HG02970 (cell line): Measurements from ENCODE around the gene RNF112.

Experiments
- ATAC-seq: cut with Tn5 transposase; IDR thresholded peaks from one replicate; pipeline ENCODE4 v1.9.1; 2021; ENCODE audit warnings: mild to moderate bottlenecking, moderate library complexity, moderate number of reproducible peaks; ENCODE audit not compliant: unreplicated experiment, low FRiP score

The RNF112 gene

DNA sequence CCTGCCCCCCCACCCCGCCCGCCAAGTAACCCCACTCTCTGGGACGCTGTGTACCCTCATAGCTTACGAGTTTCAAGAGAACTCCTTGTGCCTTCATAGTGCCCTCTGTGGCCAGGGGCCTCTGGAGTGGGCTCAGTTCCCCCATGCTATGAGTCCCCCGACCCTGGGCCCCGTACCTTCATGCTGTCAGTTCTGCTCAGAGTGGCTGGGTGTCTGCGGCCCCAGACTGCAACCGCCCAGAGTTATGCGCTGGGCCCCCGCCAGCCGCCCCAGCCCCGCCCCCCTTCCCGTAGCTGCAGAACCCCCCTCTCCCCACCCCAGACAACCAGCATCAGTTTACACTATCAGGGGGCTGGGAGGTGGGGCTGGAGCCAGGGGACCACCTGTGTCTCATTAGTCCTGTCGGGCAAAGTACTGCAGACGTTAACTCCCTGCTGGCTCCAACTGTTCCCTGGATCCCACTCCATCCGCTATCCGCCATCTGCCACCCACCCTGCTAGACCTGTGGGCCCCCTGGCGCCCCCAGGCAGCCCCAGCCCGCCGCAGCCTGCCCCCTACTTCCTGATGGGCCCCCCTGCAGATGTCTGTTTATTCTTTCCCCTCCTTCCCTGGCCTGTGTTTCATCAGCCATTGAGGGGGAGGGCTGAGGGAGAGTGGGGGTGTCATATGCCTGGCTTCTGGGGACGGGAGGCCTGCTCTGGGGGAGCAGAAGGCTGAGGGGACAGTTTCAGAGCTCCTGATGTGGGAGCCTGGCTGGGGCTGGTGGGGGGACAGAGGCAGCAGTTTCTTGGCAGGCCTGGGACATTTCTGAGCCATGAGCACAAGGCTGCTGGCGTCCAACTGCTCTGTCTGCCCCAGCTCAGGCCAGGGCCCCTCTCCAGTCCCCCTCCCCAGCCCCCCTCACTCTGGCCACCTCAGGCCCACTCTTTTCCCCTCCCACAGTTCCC is 23.8 kb upstream of the RNF112 start, which contains the start of gene MFAP4:
TSS of gene MFAP4 (minus strand) at position 217 of the 947 bp plus-strand sequence. CDS start at position 182, 35 bp downstream.
- no peak for ATAC-seq

GRCh38 chr17:19387921-19388521 is 23.0 kb upstream of the RNF112 start:
- ATAC-seq = no peak

DNA sequence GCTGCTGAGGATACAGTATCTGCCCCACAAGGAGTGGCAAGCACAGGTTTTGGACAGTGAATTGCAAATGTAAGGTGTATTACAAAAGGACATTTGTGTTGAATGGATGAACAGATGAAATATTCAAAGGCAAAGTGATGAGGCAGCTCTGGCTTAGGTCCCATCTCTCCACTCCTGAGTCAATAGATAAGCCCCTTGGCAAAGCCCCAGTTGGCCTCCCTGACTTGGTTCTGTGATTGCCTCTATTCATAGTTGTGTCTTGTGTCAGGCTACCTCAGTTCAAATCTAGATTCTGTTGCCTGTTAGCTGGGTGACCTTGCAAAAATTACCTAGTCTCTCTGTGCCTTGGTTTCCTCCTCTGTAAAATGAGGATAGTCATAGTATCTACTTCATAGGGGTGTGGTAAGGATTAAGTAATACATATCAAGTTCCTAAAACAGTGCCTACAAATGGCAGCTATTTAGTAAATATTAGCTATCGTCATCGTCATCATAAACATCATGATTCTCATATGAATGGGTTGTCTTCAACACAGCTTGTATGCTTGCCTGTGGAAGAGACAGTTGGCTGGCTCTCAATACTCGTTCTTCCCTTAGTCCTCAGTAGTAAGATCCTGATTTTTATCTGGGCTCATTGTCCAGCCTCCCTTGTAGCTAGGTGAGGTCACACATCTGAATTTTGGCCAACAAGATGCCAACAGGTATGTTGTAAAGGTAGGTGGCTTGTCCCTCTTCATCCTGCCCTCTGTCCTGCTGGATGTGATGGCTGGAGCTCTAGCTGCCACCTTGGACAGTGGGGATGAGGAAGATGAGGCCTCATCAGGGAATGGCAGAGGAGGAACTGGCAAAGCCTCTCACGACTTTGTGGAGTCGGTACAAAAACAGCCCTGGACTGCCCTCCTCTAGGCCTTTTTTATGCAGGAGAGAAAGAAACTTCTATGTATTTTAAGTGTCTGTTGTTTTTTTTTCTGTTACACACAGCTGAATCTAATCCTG is 21.9 kb upstream of the RNF112 start:
- ATAC-seq = no peak

DNA sequence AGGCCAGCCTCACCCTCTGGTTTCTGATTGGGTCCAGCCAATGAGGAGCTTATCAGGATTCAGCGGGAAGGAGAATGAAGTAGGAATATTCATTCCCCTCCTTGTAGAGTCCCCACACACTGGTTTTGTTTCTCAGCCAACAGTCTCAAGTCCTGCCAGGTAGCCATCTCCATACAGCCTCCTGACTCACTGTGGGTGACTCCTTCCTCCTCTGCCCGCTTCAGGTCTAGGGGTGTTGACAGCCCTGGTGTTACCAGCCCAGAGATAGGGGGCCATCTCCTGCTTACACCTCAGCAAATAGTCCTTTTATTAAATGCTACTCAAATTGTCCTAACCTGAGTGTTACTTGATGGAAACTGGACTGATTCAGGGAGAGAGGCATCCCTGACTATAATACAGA is 20.1 kb upstream of the RNF112 start:
- no peak for ATAC-seq

DNA sequence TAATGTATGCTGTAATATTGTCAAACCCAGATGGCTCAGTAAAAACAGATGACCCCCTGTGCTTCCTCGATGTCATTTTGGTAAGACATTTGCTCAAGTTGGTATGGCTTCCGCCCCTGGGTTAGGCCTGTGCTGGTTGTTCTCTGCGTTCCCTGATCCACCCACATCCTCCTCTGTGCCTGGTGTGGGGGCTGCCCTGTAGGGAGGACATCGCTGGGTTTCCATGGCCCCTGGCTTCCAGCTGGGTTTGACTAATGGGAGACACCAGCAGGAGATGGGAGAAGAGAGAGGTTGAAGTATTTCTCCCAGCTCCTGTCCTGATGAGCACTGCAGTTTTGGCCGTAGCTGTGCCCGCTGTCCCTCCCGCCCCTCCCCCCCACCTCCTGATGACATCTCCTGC is 19.6 kb upstream of the RNF112 start:
- no peak for ATAC-seq

DNA sequence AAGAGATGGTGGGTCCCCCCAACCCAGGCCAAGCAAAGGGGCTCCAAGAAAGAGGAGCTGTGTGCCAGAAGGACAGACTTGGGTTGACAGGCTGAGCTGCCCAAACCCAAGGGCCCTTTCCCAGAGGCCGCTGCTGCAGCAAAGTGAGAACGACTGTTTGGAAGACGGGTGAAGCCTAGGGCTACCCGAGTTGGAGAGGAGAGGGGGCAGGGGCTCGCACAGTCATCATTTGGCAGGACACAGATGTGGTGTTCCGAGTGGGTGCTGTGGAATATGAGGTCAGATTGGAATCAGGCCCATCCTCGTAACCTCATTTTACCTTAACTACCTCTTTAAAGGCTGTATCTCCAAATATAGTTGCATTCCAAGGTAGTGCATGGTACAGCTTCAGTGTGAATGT is 18.7 kb upstream of the RNF112 start:
- ATAC-seq = no peak

DNA sequence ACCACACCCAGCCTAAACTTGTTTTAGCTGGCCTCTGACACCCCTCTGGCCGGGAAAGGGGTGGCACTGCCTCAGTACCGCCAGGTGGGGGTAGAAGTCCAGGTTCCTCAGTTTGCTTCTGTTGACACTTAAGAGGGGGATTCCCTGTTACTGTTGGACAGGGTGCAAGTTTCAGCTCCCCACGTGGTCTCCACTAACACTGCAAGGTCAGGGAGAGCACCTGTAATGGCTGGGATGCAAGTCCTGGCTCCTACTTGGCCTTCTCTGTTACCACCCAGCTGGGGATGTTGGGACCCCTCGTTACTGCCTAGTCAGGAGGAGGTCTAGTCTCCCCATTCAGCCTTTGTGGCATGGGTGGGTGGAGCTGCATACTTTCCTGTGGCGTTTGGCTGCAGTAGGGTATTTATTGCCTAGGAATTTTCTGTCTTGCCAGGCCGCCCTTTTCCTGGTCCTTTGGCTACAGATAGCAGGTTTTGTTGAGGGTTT is 13.4 kb upstream of the RNF112 start:
- no peak for ATAC-seq

GRCh38 chr17:19398301-19399181 is 12.5 kb upstream of the RNF112 start:
- ATAC-seq = no peak

DNA sequence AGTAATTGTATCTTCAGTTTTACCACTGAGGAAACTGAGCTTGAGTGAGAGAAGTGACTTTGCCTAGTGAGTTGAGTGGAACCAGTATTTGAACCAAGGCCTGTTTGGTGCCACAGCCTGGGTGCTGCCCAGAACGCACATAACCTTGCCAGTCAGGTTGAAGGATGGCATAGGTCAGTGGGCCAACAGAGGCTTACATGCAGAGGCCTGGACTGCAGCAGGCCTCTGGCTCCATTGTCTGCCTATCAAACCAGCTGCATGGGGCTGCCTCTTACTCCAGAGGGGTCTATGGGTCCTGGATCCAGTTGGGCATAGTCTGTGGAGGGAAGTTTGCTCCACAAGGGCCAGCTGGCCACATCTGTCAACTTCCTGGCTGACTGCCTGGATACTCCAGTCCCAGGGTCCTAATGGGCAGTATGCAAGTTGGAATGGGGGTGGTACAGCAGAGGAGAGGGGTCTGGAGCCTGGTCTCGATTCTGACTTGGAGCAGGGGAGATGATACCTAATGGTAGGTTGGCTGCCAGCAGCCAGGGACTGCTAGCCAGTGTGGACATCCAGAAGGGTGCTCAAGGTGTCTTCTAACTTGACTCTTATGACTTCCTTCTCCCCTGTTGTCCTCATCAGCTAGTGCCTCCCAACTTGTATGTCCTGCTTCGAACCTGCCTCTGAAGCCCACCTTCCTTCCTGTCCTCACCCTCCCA is 11.1 kb upstream of the RNF112 start:
- ATAC-seq = no peak

GRCh38 chr17:19401321-19402010 is 9.6 kb upstream of the RNF112 start:
- ATAC-seq = no peak

DNA sequence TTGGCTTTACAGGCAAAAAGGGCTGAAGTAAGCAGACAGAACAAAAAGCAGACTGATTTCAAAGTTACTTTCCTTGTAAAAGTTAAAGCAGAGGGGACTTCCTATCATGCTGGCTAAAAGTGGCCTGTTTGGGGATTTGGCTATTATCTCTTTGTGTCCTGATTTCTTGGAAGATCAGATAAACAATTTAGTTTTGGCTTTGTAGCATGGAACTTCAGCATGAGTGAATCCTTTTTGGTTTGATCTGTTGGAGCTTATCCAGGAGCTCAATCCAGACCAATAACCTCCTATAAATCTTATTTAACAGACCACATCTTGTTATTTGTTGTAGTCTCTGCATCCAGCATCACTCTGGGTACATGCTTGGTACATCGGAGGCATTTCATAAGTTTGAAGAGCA is 8.9 kb upstream of the RNF112 start:
- no peak for ATAC-seq

DNA sequence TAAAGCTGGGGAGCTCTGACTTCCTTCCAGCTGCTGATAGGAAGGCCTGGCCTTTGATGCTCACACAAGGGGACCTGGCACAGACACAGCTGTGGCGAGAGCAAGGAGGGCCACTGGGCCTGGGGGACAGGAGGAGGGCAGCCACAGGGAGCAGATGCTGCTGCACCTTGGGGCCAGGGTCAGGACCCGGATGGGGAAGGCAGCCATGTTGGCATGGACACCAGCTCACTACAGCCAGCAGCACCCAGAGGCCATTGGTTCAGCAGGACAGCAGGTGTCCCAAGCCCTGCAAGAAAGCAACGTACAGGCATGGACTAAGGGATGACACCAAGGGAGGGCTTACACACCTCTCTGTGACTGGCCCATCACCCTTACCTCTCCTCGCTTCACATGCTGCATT is 8.0 kb upstream of the RNF112 start:
- no peak for ATAC-seq

GRCh38 chr17:19404264-19404663 is 6.8 kb upstream of the RNF112 start:
- ATAC-seq = no peak

DNA sequence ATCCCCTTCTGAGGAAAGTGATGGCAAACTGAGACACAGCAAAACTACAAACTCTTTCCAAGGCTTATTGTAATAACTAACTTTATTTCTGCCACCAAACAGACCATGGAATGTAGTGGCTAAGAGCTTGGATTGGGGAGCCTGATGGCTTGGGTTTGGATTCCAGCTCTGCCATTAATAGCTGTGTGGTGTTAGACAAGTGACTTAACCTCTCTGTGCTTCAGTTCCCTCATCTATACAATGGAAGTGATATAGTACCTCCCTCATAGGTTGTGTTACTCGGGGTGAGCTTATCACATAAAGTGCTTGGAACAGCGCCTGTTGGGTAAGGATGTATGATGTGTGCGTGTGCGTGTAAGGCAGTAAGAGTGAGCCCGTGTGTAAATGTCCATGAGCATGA is 5.9 kb upstream of the RNF112 start:
- ATAC-seq = no peak

- ATAC-seq = no peak
Observed at GRCh38 chr17:19407601-19408345, 3.3 kb upstream of the RNF112 start.

- no peak for ATAC-seq
Observed at GRCh38 chr17:19408346-19408710, 2.7 kb upstream of the RNF112 start.

DNA sequence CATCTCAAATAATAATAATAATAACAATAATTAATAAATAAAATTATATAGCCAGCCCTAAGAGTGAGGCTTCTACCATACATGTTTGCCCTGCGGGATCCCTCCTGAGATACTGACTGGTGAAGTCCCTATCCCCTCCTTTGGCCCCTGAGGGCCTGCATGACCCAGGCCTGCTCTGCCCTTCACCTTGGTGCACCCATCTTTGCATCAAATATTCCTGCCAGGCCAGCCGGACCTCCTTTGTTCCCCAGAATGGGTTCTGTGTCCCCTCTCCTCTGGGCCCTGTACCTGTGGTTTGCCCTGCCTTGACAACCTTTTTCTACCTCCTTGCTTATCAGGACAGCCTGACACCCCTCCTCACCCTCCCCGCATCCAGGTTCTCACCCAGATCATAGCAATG is 2.0 kb upstream of the RNF112 start:
- ATAC-seq = no peak

GRCh38 chr17:19409509-19409908 is 1.5 kb upstream of the RNF112 start:
- ATAC-seq = no peak
